ENCODE measurements around the gene BTBD7.

BTBD7 gene

GRCh38 chr14:93302688-93303581, 29.9 kb downstream of the BTBD7 start:
- no peak for DNase-seq

GRCh38 chr14:93301821-93302447, 30.9 kb downstream of the BTBD7 start:
- DNase-seq = no peak

GRCh38 chr14:93299866-93300265, 33.0 kb downstream of the BTBD7 start:
- no peak for DNase-seq

- DNase-seq = no peak
Measured at GRCh38 chr14:93299416-93299815, 33.4 kb downstream of the BTBD7 start.

GRCh38 chr14:93295541-93296220, 37.2 kb downstream of the BTBD7 start:
- DNase-seq = peak; percentile 81

- DNase-seq = no peak
Measured at GRCh38 chr14:93286212-93286890, 46.5 kb downstream of the BTBD7 start.

- no peak for DNase-seq
Measured at GRCh38 chr14:93285044-93285443, 47.8 kb downstream of the BTBD7 start.

- DNase-seq = no peak
Measured at GRCh38 chr14:93281937-93282336, 50.9 kb downstream of the BTBD7 start.

GRCh38 chr14:93280743-93281142, 52.1 kb downstream of the BTBD7 start:
- DNase-seq = no peak

GRCh38 chr14:93276031-93276716, 56.7 kb downstream of the BTBD7 start:
- DNase-seq = no peak

- DNase-seq = no peak
Measured at GRCh38 chr14:93274055-93274806, 58.6 kb downstream of the BTBD7 start.

- no peak for DNase-seq
Measured at GRCh38 chr14:93271111-93271510, 61.7 kb downstream of the BTBD7 start.

GRCh38 chr14:93269341-93270068, 63.3 kb downstream of the BTBD7 start:
- no peak for DNase-seq

- no peak for DNase-seq
Measured at GRCh38 chr14:93268406-93268805, 64.4 kb downstream of the BTBD7 start.

GRCh38 chr14:93267149-93267711, 65.6 kb downstream of the BTBD7 start:
- no peak for DNase-seq

GRCh38 chr14:93266127-93266526, 66.7 kb downstream of the BTBD7 start:
- no peak for DNase-seq

- no peak for DNase-seq
Measured at GRCh38 chr14:93263416-93263815, 69.4 kb downstream of the BTBD7 start.

GRCh38 chr14:93262446-93262845, 70.4 kb downstream of the BTBD7 start:
- no peak for DNase-seq

GRCh38 chr14:93249128-93249831, 83.6 kb downstream of the BTBD7 start:
- DNase-seq = no peak

GRCh38 chr14:93246534-93246933, 86.3 kb downstream of the BTBD7 start:
- DNase-seq = no peak

Measured in NCI-H1436 (cell line).